AML-193 (cell line): ENCODE results near the gene ESYT1.

Source experiments
- DNase-seq, 2 experiments: peaks; one replicate each; lab custom pipeline; 2025; lab: John Stamatoyannopoulos, UW

ESYT1 gene

DNA sequence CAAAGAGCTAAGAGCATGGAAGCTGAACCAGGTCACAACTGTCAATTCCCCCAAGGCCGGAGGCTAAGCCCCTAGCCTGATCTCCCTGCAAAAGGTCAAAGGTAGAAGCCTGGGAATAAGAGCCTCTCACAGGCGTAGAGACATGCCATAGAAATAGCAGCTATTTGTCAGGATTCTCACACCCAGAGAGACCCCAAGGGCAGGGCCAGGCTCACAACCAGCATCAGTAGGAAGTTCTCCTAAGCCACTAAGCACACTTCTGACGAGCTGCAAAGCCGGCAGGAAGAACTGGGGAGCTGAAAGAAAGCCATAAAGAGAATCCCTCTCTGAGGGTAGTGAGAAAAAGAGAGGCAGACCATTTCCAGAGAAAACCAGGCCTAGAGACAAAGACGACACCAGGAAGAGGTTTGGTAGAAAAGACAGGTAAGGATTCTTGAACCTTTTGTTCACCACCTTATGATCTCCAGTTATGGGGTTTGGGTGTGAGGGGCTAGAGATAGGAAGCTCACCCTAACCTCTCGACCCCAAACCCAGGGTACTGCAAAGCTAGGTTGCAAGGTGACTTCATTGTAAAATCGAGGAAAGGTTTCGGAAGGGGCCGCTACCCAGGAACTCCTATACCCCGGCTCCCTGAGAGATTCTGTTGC is 60.2 kb downstream of the ESYT1 start:
- no peak for DNase-seq

DNA sequence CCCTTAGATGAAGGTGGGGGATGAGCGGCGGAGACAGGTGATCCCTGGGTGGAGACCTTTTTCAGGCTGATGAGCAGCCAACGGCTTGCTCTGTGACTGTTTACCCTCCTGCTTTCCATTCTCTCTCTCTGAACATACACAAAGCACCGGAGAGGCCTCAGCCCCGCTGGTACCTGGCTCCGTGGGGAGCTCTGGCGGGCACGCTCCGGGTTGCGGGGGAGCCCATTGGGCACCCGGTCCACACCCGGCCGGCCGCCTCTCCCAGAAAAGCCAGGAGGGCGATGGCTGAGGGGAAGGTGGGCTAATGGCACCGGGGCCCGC is 60.7 kb downstream of the ESYT1 start:
- no peak for DNase-seq

DNA sequence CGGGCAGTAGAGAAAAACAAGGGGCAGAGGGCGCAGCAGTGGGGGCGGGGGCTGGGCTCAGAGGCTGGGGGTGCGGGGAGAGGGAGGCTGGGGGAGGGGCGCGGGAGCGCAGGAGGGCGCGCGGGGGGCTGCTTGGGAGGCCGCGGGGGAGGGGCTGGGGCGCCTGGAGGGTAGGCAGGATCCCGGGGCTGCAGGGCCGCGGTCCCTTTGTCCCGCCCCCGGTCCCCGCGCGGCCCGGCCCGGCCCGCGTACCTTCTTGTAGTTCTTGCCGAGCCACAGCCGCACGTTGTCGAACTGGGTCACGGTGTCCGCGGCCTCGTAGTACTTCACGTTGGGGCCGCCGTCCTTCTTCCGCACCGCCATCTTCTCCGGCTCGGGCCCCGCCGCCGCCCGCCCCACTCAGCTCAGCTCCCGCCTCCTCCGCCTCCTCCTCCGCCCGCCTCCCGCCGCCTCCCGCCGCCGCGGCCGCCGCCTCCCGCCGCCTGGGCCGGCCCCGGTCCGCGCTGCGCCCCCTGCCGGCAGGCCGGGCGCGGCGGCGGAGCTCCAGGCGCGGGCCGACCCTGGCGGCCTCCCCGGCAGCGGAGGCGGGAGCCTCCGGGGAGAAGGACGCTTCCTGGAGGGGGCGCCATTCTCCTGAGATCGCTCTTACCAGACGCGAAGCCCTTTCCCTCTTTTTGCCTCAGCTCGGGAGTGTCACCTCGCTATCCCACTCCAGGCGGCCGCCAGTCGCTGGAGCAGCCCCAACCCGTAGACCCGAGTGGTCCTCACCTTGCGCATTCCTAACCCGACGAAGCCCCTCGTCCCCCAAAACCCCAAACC is 61.2 kb downstream of the ESYT1 start, which contains the start of gene SMARCC2:
SMARCC2 (minus strand) TSS at position 385 of the 819 bp plus-strand sequence; CDS start at position 363, 22 bp downstream.
- peak; percentile 74 to 79 for DNase-seq

DNA sequence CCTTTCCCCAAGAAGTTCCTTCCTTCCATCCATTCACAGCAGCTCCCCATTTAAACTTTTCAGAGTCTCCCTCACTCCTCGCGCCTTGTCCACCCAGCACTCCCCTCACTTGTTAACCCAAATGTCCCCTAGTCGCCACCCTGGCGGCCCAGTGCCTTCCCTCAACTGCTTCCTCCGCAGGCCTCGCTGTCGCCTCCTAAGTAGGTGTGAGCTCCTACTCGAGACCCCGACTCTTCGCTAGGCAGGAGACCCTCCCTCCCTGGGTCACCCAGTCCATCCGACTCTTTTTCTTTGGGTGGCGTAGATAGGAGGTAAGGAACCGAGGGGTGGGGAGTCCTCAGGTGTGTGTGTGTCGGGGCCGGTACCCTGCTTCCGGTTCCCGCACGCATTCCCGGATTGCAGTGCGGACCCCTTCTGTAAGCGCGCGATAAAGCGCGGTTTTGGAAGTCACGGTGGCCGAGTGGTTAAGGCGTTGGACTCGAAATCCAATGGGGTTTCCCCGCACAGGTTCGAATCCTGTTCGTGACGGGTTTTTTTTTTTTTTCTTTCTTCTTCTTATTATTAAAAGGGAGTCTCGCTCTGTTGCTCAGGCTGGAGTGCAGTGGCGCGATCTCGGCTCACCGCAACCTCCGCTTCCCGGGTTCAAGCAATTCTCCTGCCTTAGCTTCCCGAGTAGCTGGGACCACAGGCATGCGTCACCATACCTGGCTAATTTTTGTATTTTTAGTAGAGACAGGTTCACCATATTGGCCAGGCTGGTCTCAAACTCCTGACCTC is 62.0 kb downstream of the ESYT1 start:
- peak; percentile 41 to 52 for DNase-seq

DNA sequence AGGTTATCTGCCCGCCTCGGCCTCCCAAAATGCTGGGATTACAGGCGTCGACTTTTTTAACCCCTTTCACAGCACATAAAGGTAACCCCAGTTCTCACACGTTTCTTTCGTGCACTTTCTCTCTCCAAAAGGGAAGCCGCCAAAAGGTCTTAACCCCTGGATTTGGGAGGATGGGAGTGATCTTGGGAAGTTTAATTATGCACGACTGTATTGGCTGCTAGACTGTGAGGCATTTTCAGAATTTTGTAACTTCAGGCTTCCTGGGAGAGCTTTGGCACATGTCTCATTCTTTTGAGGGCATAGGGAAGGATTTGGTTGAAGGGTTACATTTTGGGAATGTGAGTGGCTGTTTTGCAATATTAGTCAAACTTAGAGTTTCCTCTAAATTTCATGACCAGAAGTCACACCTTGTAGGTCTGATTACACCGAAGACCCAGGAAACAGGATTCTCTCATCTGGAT is 62.7 kb downstream of the ESYT1 start:
- no peak for DNase-seq

DNA sequence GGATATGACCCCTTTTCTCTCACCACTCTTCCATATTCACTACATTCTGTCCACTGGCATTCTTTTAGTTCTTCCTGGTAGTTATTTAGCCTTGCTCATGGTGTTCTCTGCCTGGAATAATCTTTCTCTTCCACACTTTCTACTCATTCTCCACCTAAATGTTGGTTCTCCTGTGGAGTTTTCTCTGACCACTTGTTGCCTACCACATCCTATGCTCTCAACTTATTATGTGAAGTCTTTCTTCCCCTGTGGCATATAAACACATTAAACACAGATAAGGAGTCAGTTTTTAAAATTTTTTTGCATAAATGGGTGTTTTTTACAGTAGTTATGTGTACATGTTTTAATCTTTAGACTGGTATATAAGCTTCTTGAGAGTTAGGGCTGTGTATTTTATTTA is 64.5 kb downstream of the ESYT1 start:
- DNase-seq, result no peak

DNA sequence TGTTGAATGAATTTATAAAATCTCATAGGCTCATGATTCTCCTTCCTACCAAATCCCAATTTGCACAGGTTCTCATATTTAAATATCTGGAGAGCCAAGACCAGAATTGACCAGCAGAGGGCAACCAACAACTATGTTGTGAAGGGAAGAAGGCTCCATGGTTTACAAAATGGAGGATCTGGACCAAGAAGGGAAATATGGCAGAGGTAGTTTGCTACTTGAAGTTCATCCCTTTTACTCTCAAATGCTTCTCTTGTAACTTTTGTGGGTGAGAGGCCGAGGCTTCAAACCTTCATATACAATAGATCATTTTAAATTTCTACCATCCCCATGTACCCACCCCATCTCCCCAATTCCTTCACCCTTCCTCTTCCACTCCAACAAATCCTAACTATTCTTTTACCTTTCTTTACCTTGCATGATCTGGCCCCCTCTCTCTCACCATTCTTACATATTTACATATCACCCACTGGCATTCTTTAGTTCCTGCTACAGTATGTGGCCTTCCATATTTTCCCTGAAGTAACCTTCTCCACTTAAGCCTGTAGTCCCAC is 65.0 kb downstream of the ESYT1 start:
- peak; percentile 86 to 89 for DNase-seq
